COLO668 (cell line): ENCODE data around the gene ISLR.

ENCODE experiments used
- DNase-seq: peaks from one replicate; lab custom pipeline; 2025; ENCODE audit not compliant: unreplicated experiment; lab: John Stamatoyannopoulos, UW

The ISLR gene

GRCh38 chr15:74209997-74210671, 36.6 kb downstream of the ISLR start:
- DNase-seq: no peak

DNA sequence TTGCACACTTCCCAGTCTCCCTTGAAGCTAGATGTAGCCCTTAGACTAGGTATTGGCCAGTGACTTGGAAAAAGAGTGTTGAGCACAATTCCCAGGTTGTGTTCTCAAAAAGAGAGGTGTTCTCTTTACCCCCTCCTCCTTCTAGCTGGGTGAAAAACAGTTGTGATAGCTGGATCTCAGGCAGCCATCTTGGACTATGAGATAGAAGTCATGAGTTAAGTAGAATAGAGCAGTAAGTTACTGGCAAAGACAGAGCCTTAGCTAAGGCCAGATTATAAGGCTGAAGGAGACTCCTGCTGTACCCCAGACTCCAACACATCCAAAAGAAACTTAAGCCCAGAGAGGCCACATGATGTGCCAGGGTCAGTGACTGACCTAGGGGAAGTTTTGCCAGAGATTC, 37.2 kb downstream of the ISLR start:
- no peak for DNase-seq

GRCh38 chr15:74211656-74212055, 38.1 kb downstream of the ISLR start:
- DNase-seq: no peak

GRCh38 chr15:74212494-74212893, 39.0 kb downstream of the ISLR start:
- DNase-seq: no peak

- no peak for DNase-seq
Measured at GRCh38 chr15:74213858-74214284, 40.4 kb downstream of the ISLR start.

GRCh38 chr15:74214324-74215021, 41.0 kb downstream of the ISLR start:
- DNase-seq: no peak

DNA sequence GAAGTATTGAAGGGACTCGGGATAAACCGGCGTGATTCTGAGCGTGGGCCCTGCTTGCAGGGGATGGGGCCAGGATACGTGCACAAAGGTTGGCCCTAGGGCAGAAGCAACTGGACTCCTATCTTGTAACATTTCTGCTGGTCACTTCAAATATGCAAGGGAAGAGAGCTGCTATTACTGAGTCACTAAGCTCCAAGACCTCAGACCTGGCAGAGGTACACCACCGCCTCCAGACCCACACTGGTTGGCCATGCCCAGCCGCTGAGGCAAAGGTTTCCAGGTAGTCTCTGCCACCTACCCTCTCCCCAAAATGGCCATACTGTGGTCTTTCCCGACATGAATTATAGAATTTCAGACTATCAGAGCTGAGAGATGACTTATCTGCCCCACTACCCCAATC, 42.4 kb downstream of the ISLR start:
- no peak for DNase-seq

GRCh38 chr15:74216949-74217348, 43.4 kb downstream of the ISLR start:
- DNase-seq: no peak

- DNase-seq: no peak
Measured at GRCh38 chr15:74217907-74218885, 44.7 kb downstream of the ISLR start.

DNA sequence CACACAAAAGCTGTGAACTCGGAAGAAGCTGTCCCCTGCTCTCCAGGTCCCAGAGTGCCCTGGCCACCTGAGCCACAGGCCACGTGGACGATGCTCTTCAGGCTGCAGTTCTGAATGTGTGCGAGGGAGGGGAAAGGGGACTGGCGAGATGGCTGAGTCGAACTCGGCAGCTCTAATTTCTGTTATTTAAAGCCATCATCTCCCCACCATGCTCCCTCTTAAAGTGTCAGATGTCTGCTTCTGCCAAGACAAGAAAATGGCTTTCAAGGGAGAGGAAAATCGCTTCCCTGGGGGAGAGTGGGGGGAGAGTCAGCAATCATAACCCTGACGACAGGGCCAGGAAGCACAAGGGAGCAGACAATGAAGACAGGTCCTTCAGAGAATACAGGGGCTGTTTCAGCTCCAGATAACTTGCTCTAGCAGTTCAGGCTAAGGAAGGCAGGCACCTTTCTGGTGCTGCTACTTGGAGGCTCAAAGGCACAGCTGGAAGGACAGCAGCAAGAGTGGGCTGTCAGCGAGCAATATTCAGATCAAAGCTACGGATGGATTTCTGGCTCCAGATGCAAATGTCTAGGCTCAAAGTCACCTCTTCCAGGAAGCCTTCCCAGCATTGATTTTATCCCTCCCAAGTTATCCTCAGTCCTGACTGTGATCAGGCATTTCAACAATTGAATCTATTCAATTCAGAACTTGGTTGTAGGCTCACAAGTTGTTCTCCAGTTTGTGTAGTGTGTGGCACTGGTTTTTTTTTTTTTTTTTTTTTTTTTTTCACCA, 47.2 kb downstream of the ISLR start:
- DNase-seq: no peak

DNA sequence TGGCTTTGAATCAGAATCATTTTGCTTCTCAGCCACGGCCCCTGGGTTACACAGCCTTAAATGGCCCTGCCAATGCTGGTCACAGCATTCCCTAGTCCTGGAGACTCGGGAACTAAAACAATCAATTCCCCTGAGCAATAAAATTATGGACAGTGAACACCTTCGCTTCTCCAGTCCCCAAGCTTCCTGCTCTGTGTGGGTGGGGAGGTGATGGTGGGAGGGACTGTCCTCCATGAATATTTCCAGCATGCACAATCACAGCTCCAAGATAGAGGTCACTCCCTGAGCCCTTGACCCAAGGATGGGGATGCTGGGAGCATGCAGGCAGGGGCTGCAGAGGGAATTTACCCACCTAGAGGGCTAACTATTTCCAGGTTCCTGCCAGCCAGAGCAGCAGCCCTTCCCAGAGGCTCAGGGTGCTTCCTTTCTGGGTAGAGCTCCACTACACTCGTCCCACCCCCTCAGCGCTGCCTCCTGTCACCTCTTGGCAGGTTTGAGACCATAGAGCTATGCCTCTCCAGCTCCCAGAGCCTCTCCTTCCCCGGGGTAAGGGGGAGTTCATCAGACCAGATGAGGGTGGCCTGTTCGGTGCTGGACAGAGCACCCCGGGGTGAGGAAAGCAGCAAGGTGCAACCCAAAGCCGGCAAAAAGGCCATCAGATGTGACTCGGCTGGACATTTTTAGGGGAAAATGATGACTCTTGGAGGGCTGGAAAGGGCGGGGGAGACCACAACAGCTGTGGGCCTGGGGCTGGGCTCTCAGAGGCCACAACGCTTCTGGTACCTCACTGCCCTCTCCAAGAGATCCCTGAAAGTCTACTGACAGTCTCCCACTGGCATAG, 48.1 kb downstream of the ISLR start:
- DNase-seq: no peak

GRCh38 chr15:74222240-74223119, 49.0 kb downstream of the ISLR start:
- DNase-seq: no peak

DNA sequence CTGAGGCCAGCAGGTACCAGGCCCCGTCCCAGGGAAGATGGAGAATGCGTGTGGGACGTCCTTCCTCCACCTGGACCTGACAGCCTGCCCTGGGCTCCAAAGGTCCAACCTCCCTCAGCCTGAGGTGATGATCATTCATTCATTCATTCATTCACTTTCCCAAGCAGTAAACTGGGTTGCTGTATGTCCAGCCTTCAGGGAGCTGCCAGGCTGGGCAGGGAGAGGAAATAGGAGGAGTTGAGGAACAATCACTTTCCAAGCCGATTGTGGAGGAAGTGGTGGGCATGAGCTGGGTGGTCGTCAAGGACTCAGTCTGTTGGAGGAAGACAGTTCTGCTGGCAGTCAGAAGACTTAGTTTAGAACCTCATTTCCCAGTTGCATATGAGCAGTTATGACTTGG, 52.4 kb downstream of the ISLR start:
- DNase-seq: no peak
